Right ventricle myocardium superior (tissue), 1 donor: Measurements from ENCODE around the gene DHRS13. TPM values are rescaled to one million over a fixed set of nuclear protein-coding genes. Genes with fewer than 3 reads are reported as not detected.
"Not testable (repeated sequence)": the region's sequence is repeated elsewhere in the genome, so short reads cannot be mapped to it uniquely, and the experiment has no call there.

Experiments
- ATAC-seq: fragments of 200-7000 bp; cut with Tn5 transposase; one replicate; pipeline ENCODE4 v1.9.1; 2020; ENCODE audit warnings: mild to moderate bottlenecking; ENCODE audit not compliant: poor library complexity
- DNase-seq: peaks from one replicate; pipeline ENCODE4 v3.0.0-alpha.2; 2020
- intact Hi-C: fragments of 100-400 bp; cut with DNase I; formaldehyde crosslinking; loops from one replicate; pipeline ENCODE4 v1.11.2; 2022
- total RNA-seq: library from RNA; stranded (reverse); fragmentation: NEBNext Ultra II Directional; extraction: Animal tissue kit (Norgen Biotek cat#: 25700); gene quantifications from one replicate; pipeline ENCODE4 v1.2.1, GENCODE V29; 2021
- donor health status: DM: no; HTN: yes; CAD: no; lungs with severe emphysema.

The DHRS13 gene
- total RNA-seq, 1 donor from 2014 or later: 2.9 TPM

DNA sequence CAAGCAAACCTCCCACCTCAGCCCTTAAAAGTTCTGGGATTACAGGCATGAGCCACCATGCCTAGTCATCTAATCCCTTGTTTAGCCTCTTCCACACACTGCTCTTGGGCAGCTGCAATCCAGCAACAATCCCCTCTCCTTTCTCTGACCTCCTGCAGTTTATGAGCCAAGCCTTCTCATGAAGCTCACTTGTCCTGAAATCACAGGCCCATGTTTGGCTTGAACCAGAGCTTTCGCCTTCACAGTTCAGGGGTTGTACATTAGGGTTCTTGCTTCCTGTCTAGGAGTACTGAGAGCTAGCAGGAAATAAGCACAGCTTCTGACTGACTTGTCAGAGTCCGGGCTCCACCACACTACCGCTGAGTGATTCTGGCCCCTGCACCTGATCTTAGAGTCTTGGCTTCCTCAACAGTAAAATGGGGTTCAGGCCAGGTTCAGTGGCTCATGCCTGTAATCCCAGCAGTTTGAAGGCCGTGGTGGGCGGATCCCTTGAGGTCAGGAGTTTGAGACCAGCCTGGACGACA is 31.8 kb downstream of the DHRS13 start:
- DNase-seq (no peak), ATAC-seq (no peak)
- intact Hi-C loops: no loop called here

GRCh38 chr17:28867276-28867675 is 35.6 kb downstream of the DHRS13 start:
- ATAC-seq (no peak), DNase-seq (no peak)
- intact Hi-C loops: no loop called here

GRCh38 chr17:28865946-28866752 is 36.7 kb downstream of the DHRS13 start:
- DNase-seq (no peak), ATAC-seq (no peak)
- intact Hi-C loops: no loop called here

GRCh38 chr17:28864991-28865849 is 37.7 kb downstream of the DHRS13 start:
- ATAC-seq (peak; percentile 31), DNase-seq (no peak)
- intact Hi-C loops: no loop called here

GRCh38 chr17:28863953-28864352 is 38.9 kb downstream of the DHRS13 start:
- intact Hi-C loops: no loop called here
- DNase-seq: no peak
- no peak for ATAC-seq

DNA sequence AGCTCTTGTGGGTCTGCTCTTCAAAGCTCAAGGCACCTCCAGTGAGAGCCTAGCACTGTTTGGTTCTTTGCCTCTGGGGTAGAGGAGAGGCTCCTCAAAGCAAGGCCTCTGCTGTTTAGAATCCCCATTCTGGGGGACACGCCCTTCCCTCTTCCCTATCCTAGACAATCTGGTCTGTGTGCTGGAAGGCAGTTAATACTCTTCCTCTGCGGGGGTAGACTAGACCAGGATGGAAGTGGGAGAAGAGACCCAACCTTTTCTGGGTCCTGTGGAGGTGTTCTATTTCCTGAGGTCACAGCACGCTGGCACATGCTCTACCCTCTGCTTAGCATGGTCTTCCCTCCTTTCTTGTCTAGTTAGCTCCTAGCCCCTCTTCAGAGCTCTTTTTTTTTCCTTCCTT is 40.3 kb downstream of the DHRS13 start:
- DNase-seq (no peak), ATAC-seq (no peak)
- intact Hi-C loops: no loop called here

DNA sequence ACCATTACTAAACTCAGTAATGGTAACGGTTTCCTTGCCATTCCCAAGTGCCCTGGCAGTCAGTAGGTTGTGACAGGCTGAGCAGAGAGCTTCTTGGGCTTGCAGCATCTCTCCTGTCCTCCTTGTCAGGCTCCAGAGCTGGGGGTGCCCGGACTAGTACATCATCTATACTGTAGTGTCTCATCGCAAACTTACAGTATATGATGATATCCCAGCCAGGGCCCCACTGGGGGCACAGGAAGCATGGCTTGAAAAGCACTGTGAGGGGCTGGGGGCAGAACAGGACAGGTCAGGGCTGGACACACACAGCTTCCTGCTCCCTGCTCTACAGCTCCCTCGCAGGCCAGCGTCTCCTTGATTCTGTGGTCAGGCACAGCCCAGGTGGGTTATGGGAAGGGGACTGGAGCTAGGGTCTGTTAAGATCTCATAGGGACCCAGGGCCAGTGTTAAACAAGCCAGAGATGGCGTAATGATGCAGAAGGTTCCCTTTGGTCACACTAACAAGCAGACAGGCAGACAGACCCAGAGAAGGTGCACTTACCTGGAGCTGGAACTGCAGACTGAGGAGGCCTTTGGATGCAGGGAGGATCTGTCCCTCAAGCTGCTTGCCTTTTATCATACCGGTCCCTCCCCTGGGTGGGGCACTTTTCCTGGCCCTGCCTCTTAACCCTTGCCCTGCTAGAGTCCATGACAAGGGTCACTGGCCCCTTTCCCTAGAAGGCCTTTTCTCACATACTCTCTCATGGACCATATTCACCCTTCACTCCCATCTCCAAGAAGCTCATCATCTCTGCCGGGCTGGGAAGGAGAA is 41.3 kb downstream of the DHRS13 start:
- DNase-seq: no peak

DNA sequence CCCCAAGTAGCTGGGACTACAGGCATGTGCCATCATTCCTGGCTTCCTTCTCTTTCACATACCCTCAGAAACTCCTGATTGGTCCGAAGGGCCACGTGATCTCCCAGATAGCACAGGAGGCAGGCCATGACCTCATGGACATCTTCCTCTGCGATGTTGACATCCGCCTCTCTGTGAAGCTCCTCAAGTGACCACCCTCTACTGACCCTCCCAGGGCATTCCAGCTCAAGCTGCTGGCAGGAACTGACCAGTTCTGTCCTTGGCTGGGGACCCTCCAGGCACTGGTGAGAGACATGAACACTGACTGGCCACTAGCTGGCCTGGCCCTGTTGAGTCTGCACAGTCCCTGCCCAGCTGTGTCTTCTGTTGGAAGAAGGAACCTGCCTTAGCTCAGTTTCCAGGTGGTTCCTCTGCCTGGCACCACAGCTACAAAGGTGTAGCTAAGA is 42.5 kb downstream of the DHRS13 start:
- intact Hi-C loops: no loop called here
- ATAC-seq (no peak), DNase-seq (no peak)

More for the DNA sequence above, 41.3 kb downstream of the DHRS13 start:
- intact Hi-C loops: no loop called here
- ATAC-seq: no peak

DNA sequence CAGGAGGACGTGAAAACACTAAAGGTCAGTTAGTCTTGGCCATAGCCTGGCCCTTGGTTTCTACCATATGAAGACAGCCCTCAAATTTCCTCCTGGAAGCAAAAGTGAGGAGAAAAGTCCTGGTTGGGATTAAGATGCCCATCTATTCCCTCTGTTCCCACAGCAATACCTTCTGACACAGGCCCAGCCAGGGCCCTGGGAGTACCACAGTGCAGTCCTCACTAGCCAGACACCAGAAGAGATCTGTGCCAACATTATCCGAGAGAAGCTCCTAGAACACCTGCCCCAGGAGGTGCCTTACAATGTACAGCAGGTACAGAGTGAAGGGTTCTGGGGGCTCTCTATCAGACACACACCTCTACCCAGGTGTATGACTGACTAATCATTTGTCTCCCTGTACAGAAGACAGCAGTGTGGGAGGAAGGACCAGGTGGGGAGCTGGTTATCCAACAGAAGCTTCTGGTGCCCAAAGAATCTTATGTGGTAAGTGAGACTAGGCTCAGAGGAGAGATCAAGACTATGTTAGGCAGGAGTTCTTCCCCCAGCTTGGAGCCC is 44.0 kb downstream of the DHRS13 start:
- no peak for DNase-seq
- no peak for ATAC-seq
- intact Hi-C loops: no loop called here

GRCh38 chr17:28857905-28858800 is 44.7 kb downstream of the DHRS13 start:
- ATAC-seq (no peak), DNase-seq (no peak)
- intact Hi-C loops: no loop called here

DNA sequence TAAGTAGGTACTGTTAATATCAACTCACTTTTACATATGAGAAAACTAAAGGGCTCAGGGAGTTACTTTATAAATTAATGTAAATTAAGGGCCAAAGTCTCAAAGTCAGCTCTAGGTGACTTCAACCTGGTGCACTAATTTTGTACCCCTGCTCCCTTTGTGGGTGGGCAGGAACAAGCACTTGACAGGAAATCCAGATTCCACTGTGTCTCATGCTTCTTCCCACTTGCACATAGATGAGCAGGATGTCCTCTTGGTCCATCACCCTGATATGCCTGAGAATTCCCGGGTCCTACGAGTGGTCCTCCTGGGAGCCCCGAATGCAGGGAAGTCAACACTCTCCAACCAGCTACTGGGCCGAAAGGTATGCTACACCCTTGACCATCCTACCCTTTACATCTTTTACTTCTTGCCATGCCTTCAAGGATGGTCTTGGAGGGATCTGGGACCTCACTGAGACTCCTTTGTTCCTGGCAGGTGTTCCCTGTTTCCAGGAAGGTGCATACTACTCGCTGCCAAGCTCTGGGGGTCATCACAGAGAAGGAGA is 46.8 kb downstream of the DHRS13 start:
- ATAC-seq (no peak), DNase-seq (no peak)
- intact Hi-C loops: no loop called here

DNA sequence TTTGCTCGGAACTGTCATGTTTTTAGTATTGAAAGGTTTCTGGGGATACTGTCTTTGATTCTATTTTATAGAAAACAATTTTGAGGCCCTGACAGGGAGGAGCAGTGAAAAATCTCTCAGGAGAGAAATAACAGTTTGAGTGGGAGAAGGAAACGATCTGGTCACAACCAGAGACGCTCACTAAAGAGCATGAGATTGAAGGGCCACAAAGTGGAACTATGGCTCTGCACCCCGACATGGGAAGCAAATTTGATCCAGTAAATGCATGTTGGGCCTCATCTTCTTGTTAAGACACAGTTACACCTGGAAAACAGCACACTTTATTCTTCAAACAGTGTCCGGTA is 47.6 kb downstream of the DHRS13 start:
- no peak for DNase-seq

DNA sequence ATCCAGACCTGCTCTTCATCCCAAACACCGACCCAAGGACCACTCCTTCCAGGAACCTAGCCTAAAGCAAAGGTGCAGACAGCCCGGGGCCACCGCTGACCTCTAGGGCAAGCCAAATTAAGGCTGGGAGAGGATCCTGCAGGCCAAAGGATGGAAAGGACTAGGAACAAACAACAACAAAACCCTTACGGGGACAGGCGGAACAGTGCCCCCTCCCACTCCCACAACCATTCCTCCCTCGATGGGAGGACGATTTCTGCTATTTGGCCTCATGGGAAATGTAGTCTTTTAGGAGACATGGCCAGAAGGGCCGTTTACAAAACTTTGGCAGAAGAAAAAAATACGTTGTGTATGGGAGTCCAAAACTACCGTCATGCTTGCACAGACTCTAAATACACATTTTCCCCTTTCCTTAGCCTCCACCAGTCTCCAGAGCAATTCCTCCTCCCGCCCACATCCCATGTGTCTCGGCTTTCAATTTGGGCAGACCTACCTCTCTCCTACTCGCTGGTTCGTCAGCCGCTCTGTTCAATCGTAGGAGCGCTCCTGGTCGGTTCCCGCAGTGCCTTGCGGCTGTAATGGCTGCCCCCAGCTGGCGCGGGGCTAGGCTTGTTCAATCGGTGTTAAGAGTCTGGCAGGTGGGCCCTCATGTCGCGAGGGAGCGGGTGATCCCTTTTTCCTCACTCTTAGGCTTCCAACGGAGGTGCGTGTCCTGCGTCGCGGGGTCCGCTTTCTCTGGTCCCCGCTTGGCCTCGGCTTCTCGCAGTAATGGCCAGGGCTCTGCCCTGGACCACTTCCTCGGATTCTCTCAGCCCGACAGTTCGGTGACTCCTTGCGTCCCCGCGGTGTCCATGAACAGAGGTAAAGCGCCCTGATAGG is 48.2 kb downstream of the DHRS13 start, which contains the start of gene ERAL1:
ERAL1 (plus strand) TSS at position 560 of the 879 bp plus-strand sequence; CDS start at position 579, 19 bp downstream.
- ATAC-seq (peak; percentile 100), DNase-seq (peak; percentile 89)
- intact Hi-C loops: no loop called here

More for the DNA sequence above, 47.6 kb downstream of the DHRS13 start:
- intact Hi-C loops: no loop called here
- no peak for ATAC-seq

DNA sequence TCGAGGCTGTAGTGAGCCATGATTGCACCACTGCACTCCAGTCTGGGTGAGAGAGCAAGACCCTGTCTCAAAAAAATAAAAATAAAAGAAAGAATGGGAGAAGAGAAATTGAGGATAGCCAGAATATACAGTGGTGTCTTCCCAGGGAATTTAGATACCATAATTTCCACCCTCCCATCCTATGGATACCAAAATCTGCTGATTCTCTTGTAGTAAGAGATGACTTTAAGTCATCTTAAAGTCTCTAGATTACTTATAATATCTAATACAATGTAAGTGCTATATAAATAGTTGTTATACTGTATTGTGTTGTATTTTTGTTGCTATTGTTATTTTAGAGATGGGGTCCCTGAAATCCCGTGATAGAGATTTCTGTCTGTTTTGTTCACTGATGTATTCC is 49.6 kb downstream of the DHRS13 start:
- ATAC-seq (no peak), DNase-seq (no peak)
- intact Hi-C loops: no loop called here

DNA sequence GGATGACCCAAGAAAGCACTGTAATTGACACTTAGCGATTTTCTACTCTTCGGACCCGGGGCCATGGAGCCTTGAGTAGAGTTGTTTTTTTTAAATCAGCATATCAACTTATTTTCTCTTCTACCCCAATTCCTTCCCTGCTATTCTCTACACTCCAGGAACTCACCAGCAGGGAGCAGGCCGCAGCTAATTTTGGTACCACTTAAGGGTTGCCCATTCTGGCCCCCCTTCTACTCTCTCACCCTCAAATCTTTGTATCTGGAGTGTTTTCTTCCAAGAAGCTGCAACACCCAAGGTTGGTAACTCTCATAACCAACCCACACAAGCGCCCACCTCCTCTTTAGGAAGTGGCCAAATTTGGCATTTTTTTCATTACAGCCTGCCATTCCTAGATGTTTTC is 53.6 kb downstream of the DHRS13 start:
- DNase-seq: no peak
- ATAC-seq: peak; percentile 57
- intact Hi-C loops: no loop called here

GRCh38 chr17:28848667-28849066 is 54.2 kb downstream of the DHRS13 start:
- peak; percentile 58 for DNase-seq
- intact Hi-C loops, ATAC-seq: not testable (repeated sequence)
